Endothelial cell of umbilical vein (primary cell): Measurements from ENCODE around the gene ZSCAN26. TPM values are rescaled to one million over a fixed set of nuclear protein-coding genes. Genes with fewer than 3 reads are reported as not detected.

ENCODE experiments used
- BruUV-seq: library from RNA; stranded (reverse); fragments of 400-500 nt; replicated peaks from 2 replicates; lab custom pipeline; 2021; lab: Mats Ljungman, UMichigan
- CTCF ChIA-PET: fragments of 300-600, 350-600 bp; sonication (Branson Sonifier 250); formaldehyde crosslinking; loops from one replicate; lab custom pipeline; 2021; ENCODE audit warnings: antibody characterized with exemption, inconsistent platforms; lab: Charles Lee
- POLR2A ChIA-PET: fragments of 300-600, 350-600 bp; sonication (Branson Sonifier 250); formaldehyde crosslinking; loops from one replicate; lab custom pipeline; 2021; ENCODE audit warnings: antibody characterized with exemption, inconsistent platforms; lab: Charles Lee
- DNase-seq: peaks from one replicate; pipeline ENCODE4 v3.0.0-alpha.2; 2011; ENCODE audit warnings: low read depth, low spot score
- FAIRE-seq: peaks from 2 replicates; lab custom pipeline; 2011; peaks lifted over from hg19 to GRCh38; lab: Jason Lieb, UNC
- H2AFZ ChIP-seq: 2 replicates; pipeline ENCODE4 v1.6.0; 2012; ENCODE audit warnings: low read depth, low read length, control low read depth, inconsistent platforms
- H3K27ac ChIP-seq: 2 replicates; pipeline ENCODE4 v1.5.1; 2011; ENCODE audit warnings: low read depth, mild to moderate bottlenecking, control low read depth, low read length, moderate library complexity; ENCODE audit not compliant: insufficient read depth
- H3K27me3 ChIP-seq, 2 experiments: 2 replicates each; pipeline versions ENCODE4 v1.6.0 to v1.6.1; 2011; ENCODE audit warnings: low read length in 2 of 2, mixed read lengths in 1 of 2; ENCODE audit not compliant: control insufficient read depth in 2 of 2, insufficient read depth in 2 of 2
- H3K36me3 ChIP-seq, 2 experiments: 2 replicates in 1 of 2; 3 replicates in 1 of 2; pipeline ENCODE4 v1.5.1; 2011; ENCODE audit warnings: low read length in 2 of 2, mild to moderate bottlenecking in 1 of 2, moderate library complexity in 1 of 2; ENCODE audit not compliant: control insufficient read depth in 2 of 2, insufficient read depth in 2 of 2; ENCODE audit errors: extremely low read depth in 1 of 2
- H3K4me1 ChIP-seq: 3 replicates; pipeline ENCODE4 v1.5.1; 2011; ENCODE audit warnings: mild to moderate bottlenecking, low read length; ENCODE audit not compliant: control insufficient read depth, insufficient read depth; ENCODE audit errors: extremely low read depth
- H3K4me2 ChIP-seq: 2 replicates; pipeline ENCODE4 v1.6.1; 2011; ENCODE audit warnings: low read length, control low read depth, mixed read lengths; ENCODE audit not compliant: insufficient read depth
- H3K4me3 ChIP-seq, 3 experiments: fragments of 200-600 bp in 1 of 3; sonication (generic), shearing (Covaris generic) in 1 of 3; replicated peaks in 1 of 3; 2 replicates each; pipeline ENCODE4 v1.5.1; 2011 to 2016; ENCODE audit warnings: control low read depth in 3 of 3, low read length in 3 of 3, mild to moderate bottlenecking in 2 of 3, inconsistent platforms in 1 of 3, low read depth in 1 of 3, moderate library complexity in 1 of 3; ENCODE audit not compliant: insufficient read depth in 1 of 3
- H3K79me2 ChIP-seq: 2 replicates; pipeline ENCODE4 v1.6.0; 2012; ENCODE audit warnings: low read length, inconsistent platforms; ENCODE audit not compliant: control insufficient read depth, insufficient read depth
- H3K9ac ChIP-seq: replicated peaks from 2 replicates; pipeline ENCODE3; 2011; ENCODE audit warnings: low read length, control low read depth; ENCODE audit not compliant: insufficient read depth; ENCODE audit errors: extremely low read depth
- H3K9me1 ChIP-seq: replicated peaks from 3 replicates; pipeline ENCODE4 v1.6.0; 2011; ENCODE audit warnings: mild to moderate bottlenecking, low read length; ENCODE audit not compliant: control insufficient read depth, insufficient read depth; ENCODE audit errors: extremely low read depth
- H3K9me3 ChIP-seq: replicated peaks from 2 replicates; pipeline ENCODE4 v1.5.1; 2012; ENCODE audit warnings: low read length, inconsistent platforms; ENCODE audit not compliant: control insufficient read depth, insufficient read depth
- H4K20me1 ChIP-seq: replicated peaks from 2 replicates; pipeline ENCODE3; 2011; ENCODE audit warnings: mild to moderate bottlenecking, low read length; ENCODE audit not compliant: control insufficient read depth, insufficient read depth; ENCODE audit errors: extremely low read depth
- EZH2 ChIP-seq: IDR thresholded peaks from 2 replicates; pipeline ENCODE4 v1.6.1; 2012; ENCODE audit warnings: borderline replicate concordance, low read depth, mild to moderate bottlenecking, moderate library complexity, low read length, inconsistent platforms; ENCODE audit not compliant: severe bottlenecking
- FOS ChIP-seq: IDR thresholded peaks from 2 replicates; pipeline ENCODE4 v1.6.1; 2011; ENCODE audit warnings: mild to moderate bottlenecking, low read length, moderate library complexity, borderline replicate concordance; ENCODE audit not compliant: insufficient read depth
- GATA2 ChIP-seq: IDR thresholded peaks from 2 replicates; pipeline ENCODE4 v1.7.0; 2011; ENCODE audit warnings: low read depth, mild to moderate bottlenecking, moderate library complexity, mixed read lengths, low read length; ENCODE audit not compliant: insufficient read length, insufficient read depth
- JUN ChIP-seq: IDR thresholded peaks from 2 replicates; pipeline ENCODE4 v1.6.1; 2011; ENCODE audit warnings: borderline replicate concordance, low read depth; ENCODE audit not compliant: insufficient read length, insufficient read depth
- MAX ChIP-seq: IDR thresholded peaks from 2 replicates; pipeline ENCODE4 v1.6.1; 2011; ENCODE audit not compliant: insufficient read depth, insufficient read length
- MYC ChIP-seq: IDR thresholded peaks from one replicate; pipeline ENCODE4 v1.6.1; 2011; ENCODE audit warnings: mild to moderate bottlenecking, low read depth, low read length
- POLR2A ChIP-seq: IDR thresholded peaks from 2 replicates; pipeline ENCODE4 v1.6.1; 2012; ENCODE audit warnings: low read depth, mild to moderate bottlenecking, control low read depth, low read length
- POLR2AphosphoS5 ChIP-seq: IDR thresholded peaks from 2 replicates; pipeline ENCODE4 v1.6.1; 2012; ENCODE audit warnings: low read depth, mild to moderate bottlenecking, control low read depth, low read length, moderate library complexity; ENCODE audit not compliant: insufficient read depth
- dilution Hi-C: fragments of 300-500 bp; cut with MboI; formaldehyde crosslinking; loops from one replicate; pipeline ENCODE4 v1.15.0; 2019; ENCODE audit warnings: low sequenced_read_pairs; ENCODE audit not compliant: extremely low pct_ligation_motif_present
- intact Hi-C: fragments of 100-400 bp; cut with micrococcal nuclease; formaldehyde crosslinking; loops from one replicate; pipeline ENCODE4 v1.10.0; 2022
- polyA plus RNA-seq, 4 experiments: library from polyadenylated mRNA; depleted of rRNA in 3 of 4; stranded (reverse) in 3 of 4; unstranded in 1 of 4; fragments of >200 nt; gene quantifications; 2 replicates each; pipeline versions ENCODE4 v1.2.1 to v1.2.3, GENCODE V29; 2011 to 2012; ENCODE audit warnings: missing spikeins in 1 of 4
- total RNA-seq: library from RNA; stranded (reverse); gene quantifications from 2 replicates; pipeline ENCODE4 v1.2.3, GENCODE V29; 2021
- TF ChIP-seq, protein P1 (sequence below), 2 donors: IDR thresholded peaks; 1 replicate in 1 of 2; 2 replicates in 1 of 2; pipeline ENCODE4 v1.5.1; 2011; ENCODE audit warnings: low read length in 2 of 2, mild to moderate bottlenecking in 2 of 2, moderate library complexity in 2 of 2, control low read depth in 1 of 2, inconsistent platforms in 1 of 2, low read depth in 1 of 2; ENCODE audit not compliant: insufficient read depth in 1 of 2; ENCODE audit errors: extremely low read depth in 1 of 2

ZSCAN26 gene
- total and polyA plus RNA-seq, 2 donors (not counting 3 experiments of a cell fraction or from before 2014, with no cell fraction given), result 12.8 to 14.1 TPM

DNA sequence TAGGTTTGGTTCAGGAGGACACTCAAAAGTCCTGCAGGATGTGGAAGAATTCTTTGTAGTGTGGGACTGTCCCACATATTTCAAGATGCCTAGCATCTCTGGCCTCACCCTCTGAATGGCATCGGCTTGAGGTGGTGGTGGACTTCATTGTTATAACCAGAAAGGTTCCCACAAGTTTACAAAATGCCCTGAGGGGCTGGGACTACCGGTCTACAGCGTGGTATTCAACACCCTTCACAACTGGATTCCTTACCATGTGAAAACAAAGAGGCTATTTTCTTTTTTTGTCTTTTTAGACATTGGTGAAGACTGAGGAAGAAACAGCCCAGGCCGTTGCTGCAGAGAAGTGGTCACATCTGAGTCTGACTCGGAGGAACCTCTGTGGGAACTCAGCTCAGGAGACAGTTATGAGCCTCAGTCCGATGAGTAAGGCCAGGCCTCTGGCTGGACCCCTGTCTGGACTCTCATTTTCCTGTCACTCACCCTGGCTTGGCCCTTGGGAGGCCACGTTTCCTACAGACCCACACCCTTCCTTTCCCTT is 29.6 kb downstream of the ZSCAN26 start:
- TF ChIP-seq MYC, result no peak
- no peak for TF ChIP-seq EZH2
- no peak for TF ChIP-seq JUN
- TF ChIP-seq, protein P1, sequence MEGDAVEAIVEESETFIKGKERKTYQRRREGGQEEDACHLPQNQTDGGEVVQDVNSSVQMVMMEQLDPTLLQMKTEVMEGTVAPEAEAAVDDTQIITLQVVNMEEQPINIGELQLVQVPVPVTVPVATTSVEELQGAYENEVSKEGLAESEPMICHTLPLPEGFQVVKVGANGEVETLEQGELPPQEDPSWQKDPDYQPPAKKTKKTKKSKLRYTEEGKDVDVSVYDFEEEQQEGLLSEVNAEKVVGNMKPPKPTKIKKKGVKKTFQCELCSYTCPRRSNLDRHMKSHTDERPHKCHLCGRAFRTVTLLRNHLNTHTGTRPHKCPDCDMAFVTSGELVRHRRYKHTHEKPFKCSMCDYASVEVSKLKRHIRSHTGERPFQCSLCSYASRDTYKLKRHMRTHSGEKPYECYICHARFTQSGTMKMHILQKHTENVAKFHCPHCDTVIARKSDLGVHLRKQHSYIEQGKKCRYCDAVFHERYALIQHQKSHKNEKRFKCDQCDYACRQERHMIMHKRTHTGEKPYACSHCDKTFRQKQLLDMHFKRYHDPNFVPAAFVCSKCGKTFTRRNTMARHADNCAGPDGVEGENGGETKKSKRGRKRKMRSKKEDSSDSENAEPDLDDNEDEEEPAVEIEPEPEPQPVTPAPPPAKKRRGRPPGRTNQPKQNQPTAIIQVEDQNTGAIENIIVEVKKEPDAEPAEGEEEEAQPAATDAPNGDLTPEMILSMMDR (IDR thresholded peaks at IDR 0.05; ENCODE audit: extremely low read depth in 1 of 2, insufficient read depth in 1 of 2, low read depth in 1 of 2, low read length in 2 of 2), result no peak
- no peak for TF ChIP-seq POLR2A
- no peak for TF ChIP-seq GATA2
- ChIA-PET CTCF (no interaction called here), POLR2A (no interaction called here)
- no peak for FAIRE-seq
- Histone ChIP-seq H3K9me3 (no peaks in the 10 kb centered on the region), H2AFZ (no peak overlapping the region), H3K4me1 (no peaks in the 10 kb centered on the region), H3K9me1 (no peaks in the 10 kb centered on the region), H3K4me2 (no peak overlapping the region), H4K20me1 (no peaks in the 10 kb centered on the region), H3K4me3 (no peak overlapping the region), H3K27ac (no peak overlapping the region), H3K27me3 (no peaks in the 10 kb centered on the region), H3K79me2 (no peaks in the 10 kb centered on the region), H3K9ac (no peak overlapping the region), H3K36me3 (peaks cover 5% of the 10 kb centered on the region in 2 experiments)
- intact Hi-C loops (no loop called here), dilution Hi-C loops (no loop called here)
- BruUV-seq, result no TSS peak
- DNase-seq, result no peak

- no peaks in the 10 kb centered on the region for H3K79me2 ChIP-seq
- ChIA-PET POLR2A (no interaction called here), CTCF (no interaction called here)
- no peaks in the 10 kb centered on the region for H3K9me3 ChIP-seq
- H3K4me3 ChIP-seq, result no peak overlapping the region
- no peaks in the 10 kb centered on the region for H3K9me1 ChIP-seq
- dilution Hi-C loops (no loop called here), intact Hi-C loops (no loop called here)
- DNase-seq (no peak), FAIRE-seq (no peak)
- no TSS peak for BruUV-seq
- no peaks in the 10 kb centered on the region for H3K27me3 ChIP-seq
- no peak overlapping the region for H3K27ac ChIP-seq
- no peak overlapping the region for H2AFZ ChIP-seq
- TF ChIP-seq FOS (no peak), JUN (no peak), GATA2 (no peak), MYC (no peak), EZH2 (no peak), MAX (no peak), POLR2AphosphoS5 (no peak), POLR2A (no peak)
- TF ChIP-seq, protein P1 (IDR thresholded peaks at IDR 0.05; ENCODE audit: extremely low read depth in 1 of 2, insufficient read depth in 1 of 2, low read depth in 1 of 2, low read length in 2 of 2), result no peak
- no peaks in the 10 kb centered on the region for H3K36me3 ChIP-seq
- H3K9ac ChIP-seq, result no peak overlapping the region
- no peak overlapping the region for H3K4me2 ChIP-seq
- H3K4me1 ChIP-seq, result no peaks in the 10 kb centered on the region
- no peaks in the 10 kb centered on the region for H4K20me1 ChIP-seq
Observed at GRCh38 chr6:28303570-28303969, 36.6 kb downstream of the ZSCAN26 start.
